Thyroid gland (tissue), 4 donors: ENCODE results near the gene EFCAB5. TPM values are rescaled to one million over a fixed set of nuclear protein-coding genes. Genes with fewer than 3 reads are reported as not detected.

Experiments used
- DNase-seq, 2 donors: peaks; one replicate each; pipeline ENCODE4 v3.0.0-alpha.2; 2019
- H3K27ac ChIP-seq, 3 donors: fragments of 200-600 bp; sonication (generic); 1 replicate in 2 of 3; 2 replicates in 1 of 3; pipeline ENCODE4 v1.5.1; 2016 to 2019; ENCODE audit warnings: mild to moderate bottlenecking in 1 of 3, moderate library complexity in 1 of 3
- H3K27me3 ChIP-seq: fragments of 200-600 bp; sonication (generic); one replicate; pipeline ENCODE4 v1.5.1; 2019
- H3K36me3 ChIP-seq, 2 donors: fragments of 200-600 bp; sonication (generic); one replicate each; pipeline ENCODE4 v1.5.1; 2016 to 2019
- H3K4me1 ChIP-seq, 2 donors: fragments of 200-600 bp; sonication (generic); one replicate each; pipeline ENCODE4 v1.5.1; 2017 to 2019
- H3K4me3 ChIP-seq, 3 donors: fragments of 200-600 bp; sonication (generic); replicated peaks in 1 of 3; 1 replicate in 2 of 3; 2 replicates in 1 of 3; pipeline ENCODE4 v1.5.1; 2016; ENCODE audit warnings: mild to moderate bottlenecking in 1 of 3
- H3K9me3 ChIP-seq: fragments of 200-600 bp; sonication (generic); one replicate; pipeline ENCODE4 v1.5.1; 2017
- POLR2A ChIP-seq, 2 donors: fragments of 450-650 bp; IDR thresholded peaks; one replicate each; pipeline ENCODE4 v1.6.1; 2017; ENCODE audit warnings: antibody characterized with exemption in 2 of 2, mild to moderate bottlenecking in 2 of 2, moderate library complexity in 1 of 2
- WGBS, 2 donors: methylation state at CpG; one replicate each; pipeline ENCODE4 v1.1.5; 2017; 5-methylcytosine and 5-hydroxymethylcytosine counted together
- intact Hi-C: fragments of 100-400 bp; cut with DNase I; formaldehyde crosslinking; loops from one replicate; pipeline ENCODE4 v1.15.1; 2023
- total RNA-seq, 4 donors: library from RNA; depleted of rRNA; stranded (reverse); fragments of >200 nt; gene quantifications; one replicate each; pipeline ENCODE4 v1.2.3, GENCODE V29; 2016
- TF ChIP-seq, protein P1 (sequence below), 6 experiments: fragments of 200-600 bp in 3 of 6; fragments of 450-650 bp in 3 of 6; sonication (generic) in 3 of 6; IDR thresholded peaks; one replicate each; pipeline ENCODE4 v1.5.1; 2016 to 2019; ENCODE audit warnings: antibody characterized with exemption in 6 of 6, mild to moderate bottlenecking in 2 of 6, inconsistent platforms in 1 of 6, moderate library complexity in 1 of 6

Gene EFCAB5
- total RNA-seq, 4 donors from 2014 or later, result 0.56 to 0.98 TPM; not detected in 2

DNA sequence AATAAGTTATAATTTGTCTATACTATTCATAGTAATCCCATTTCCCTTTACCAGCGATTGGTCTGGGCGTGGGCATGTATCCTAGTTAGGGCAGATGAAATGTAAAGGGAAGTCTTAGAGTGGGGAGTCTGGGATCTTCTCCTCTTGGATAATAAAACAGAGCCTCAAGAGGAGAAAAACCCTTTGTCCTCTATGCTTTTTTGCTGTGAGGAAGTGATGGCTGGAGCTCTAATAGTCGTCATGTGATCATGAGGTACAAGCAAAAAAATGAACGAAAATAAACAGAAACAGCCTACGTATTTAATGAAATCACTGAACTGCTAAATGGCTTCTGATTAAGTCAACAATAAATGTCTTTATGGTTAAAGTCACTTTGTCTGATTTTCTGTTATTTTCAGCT is 26.8 kb downstream of the EFCAB5 start:
- Histone ChIP-seq H3K36me3 (no peaks in the 10 kb centered on the region), H3K27me3 (no peaks in the 10 kb centered on the region), H3K9me3 (no peaks in the 10 kb centered on the region), H3K27ac (no peak overlapping the region), H3K4me3 (no peak overlapping the region), H3K4me1 (no peaks in the 10 kb centered on the region)
- no peak for DNase-seq
- 76 to 82% methylated on average over 5 of the region's 5 CpGs for WGBS, 2 donors
- TF ChIP-seq, protein P1, sequence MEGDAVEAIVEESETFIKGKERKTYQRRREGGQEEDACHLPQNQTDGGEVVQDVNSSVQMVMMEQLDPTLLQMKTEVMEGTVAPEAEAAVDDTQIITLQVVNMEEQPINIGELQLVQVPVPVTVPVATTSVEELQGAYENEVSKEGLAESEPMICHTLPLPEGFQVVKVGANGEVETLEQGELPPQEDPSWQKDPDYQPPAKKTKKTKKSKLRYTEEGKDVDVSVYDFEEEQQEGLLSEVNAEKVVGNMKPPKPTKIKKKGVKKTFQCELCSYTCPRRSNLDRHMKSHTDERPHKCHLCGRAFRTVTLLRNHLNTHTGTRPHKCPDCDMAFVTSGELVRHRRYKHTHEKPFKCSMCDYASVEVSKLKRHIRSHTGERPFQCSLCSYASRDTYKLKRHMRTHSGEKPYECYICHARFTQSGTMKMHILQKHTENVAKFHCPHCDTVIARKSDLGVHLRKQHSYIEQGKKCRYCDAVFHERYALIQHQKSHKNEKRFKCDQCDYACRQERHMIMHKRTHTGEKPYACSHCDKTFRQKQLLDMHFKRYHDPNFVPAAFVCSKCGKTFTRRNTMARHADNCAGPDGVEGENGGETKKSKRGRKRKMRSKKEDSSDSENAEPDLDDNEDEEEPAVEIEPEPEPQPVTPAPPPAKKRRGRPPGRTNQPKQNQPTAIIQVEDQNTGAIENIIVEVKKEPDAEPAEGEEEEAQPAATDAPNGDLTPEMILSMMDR (IDR thresholded peaks at IDR 0.05), result no peak
- TF ChIP-seq POLR2A (IDR thresholded peaks at IDR 0.05), result no peak
- intact Hi-C loops, result no loop called here

DNA sequence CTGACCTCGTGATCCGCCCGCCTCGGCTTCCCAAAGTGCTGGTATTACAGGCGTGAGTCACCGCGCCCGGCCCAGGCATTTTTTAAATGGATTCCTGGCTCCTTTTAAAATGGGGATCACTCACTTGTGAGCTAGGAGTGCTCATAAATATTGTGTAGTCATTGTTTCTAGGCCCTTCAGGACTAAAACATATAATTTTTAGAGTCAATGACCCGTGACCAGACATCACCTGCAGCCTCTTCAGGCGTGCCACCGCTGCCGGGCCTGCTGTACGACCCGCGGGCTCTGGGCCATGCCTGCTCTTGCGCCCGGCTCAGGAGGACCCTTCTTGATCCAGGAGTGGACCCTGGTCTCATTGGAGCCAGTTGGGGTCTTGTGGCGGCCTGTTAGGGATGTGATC is 30.8 kb downstream of the EFCAB5 start:
- DNase-seq, result no peak
- Histone ChIP-seq H3K9me3 (no peaks in the 10 kb centered on the region), H3K4me3 (no peak overlapping the region), H3K27ac (no peak overlapping the region), H3K4me1 (no peaks in the 10 kb centered on the region), H3K27me3 (no peaks in the 10 kb centered on the region), H3K36me3 (no peaks in the 10 kb centered on the region)
- no peak for TF ChIP-seq POLR2A (IDR thresholded peaks at IDR 0.05)
- TF ChIP-seq, protein P1 (IDR thresholded peaks at IDR 0.05), result no peak
- WGBS, 2 donors, result 89 to 95% methylated on average over 14 to 17 of the region's 18 CpGs
- intact Hi-C loops, result no loop called here

DNA sequence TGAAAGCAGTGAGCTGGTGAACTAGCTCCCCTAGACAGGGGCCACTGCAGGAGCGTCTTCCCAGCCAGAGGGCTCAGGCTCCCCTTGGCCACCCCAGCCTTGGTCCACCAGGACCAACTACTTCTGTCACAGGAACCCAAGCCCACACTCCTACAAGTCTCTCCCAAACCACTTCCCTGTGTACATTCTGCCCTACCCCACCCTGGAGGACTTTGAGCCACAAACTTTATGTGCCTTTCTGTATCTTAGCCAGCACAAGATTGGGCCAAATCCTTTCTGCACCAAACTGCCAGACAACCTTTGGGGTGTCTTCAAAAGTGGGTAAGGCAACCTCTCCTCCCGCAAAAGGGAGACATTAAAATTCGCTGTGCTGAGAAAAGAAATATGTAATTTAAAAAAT is 31.6 kb downstream of the EFCAB5 start:
- no peak for DNase-seq
- H3K4me1 ChIP-seq, result no peaks in the 10 kb centered on the region
- no peaks in the 10 kb centered on the region for H3K36me3 ChIP-seq
- WGBS, 2 donors, result 97 to 98% methylated on average over 3 of the region's 3 CpGs
- H3K9me3 ChIP-seq, result no peaks in the 10 kb centered on the region
- intact Hi-C loops, result no loop called here
- H3K27ac ChIP-seq, result no peak overlapping the region
- H3K27me3 ChIP-seq, result no peaks in the 10 kb centered on the region
- TF ChIP-seq, protein P1 (IDR thresholded peaks at IDR 0.05), result no peak
- TF ChIP-seq POLR2A (IDR thresholded peaks at IDR 0.05), result no peak
- H3K4me3 ChIP-seq, result no peak overlapping the region

DNA sequence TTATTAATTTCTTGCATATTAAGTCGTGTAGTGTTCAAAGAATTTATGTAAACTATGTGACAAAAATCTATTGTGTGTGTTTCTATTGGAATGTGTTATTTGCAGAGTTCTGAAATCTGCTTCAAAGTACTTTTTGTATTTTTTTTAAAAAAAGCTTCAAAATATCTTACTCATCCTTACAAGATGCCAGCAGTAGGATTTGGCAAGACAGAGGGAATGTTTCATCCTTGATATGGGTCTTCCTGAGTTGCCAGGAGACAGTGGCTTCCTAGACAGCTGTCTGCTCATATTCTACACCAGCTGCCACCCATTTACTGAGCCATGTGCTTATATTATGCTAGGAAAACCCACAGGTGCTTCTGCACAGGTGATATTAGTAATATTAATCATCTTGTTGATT is 36.4 kb downstream of the EFCAB5 start:
- Histone ChIP-seq H3K27ac (no peak overlapping the region), H3K36me3 (no peaks in the 10 kb centered on the region), H3K9me3 (no peaks in the 10 kb centered on the region), H3K4me3 (no peak overlapping the region), H3K27me3 (no peaks in the 10 kb centered on the region), H3K4me1 (no peaks in the 10 kb centered on the region)
- TF ChIP-seq, protein P1 (IDR thresholded peaks at IDR 0.05), result no peak
- TF ChIP-seq POLR2A (IDR thresholded peaks at IDR 0.05), result no peak
- DNase-seq, result no peak
- intact Hi-C loops, result no loop called here
- 66 to 67% methylated on average over 1 of the region's 1 CpG for WGBS, 2 donors

DNA sequence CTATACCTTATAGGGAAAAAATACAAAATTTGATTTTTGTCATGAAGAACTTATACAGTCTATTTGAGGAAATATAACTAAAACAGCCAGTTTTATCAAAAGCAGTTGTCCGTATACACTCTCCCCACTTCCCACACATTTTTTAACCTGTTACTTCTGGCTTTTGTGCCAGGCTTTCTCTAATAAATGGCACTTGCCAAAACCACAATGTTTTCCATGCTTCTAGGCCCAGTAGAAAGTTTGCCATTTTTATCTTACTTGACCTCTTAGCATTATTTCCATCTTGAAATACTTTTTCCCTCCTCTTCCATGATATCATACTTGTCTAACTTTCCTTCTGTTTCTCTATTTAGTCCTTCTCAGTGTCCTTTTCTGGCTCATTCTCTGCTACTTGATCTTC is 38.8 kb downstream of the EFCAB5 start:
- Histone ChIP-seq H3K36me3 (no peaks in the 10 kb centered on the region), H3K4me1 (no peaks in the 10 kb centered on the region), H3K9me3 (no peaks in the 10 kb centered on the region), H3K4me3 (no peak overlapping the region), H3K27me3 (no peaks in the 10 kb centered on the region), H3K27ac (no peak overlapping the region)
- intact Hi-C loops, result no loop called here
- WGBS, 2 donors, result 73 to 91% methylated on average over 1 of the region's 1 CpG
- DNase-seq, result no peak
- TF ChIP-seq, protein P1 (IDR thresholded peaks at IDR 0.05), result no peak
- no peak for TF ChIP-seq POLR2A (IDR thresholded peaks at IDR 0.05)
